DOHH2 (cell line): ENCODE measurements around the gene SAT2.

Source experiments
- H3F3A ChIP-seq: fragments of 200-600 bp; sonication (generic), shearing (Covaris generic); 2 replicates; pipeline ENCODE4 v1.6.0; 2016; ENCODE audit warnings: antibody characterized with exemption, mild to moderate bottlenecking; ENCODE audit not compliant: control insufficient read depth, insufficient read depth
- H3K27ac ChIP-seq: fragments of 200-600 bp; sonication (generic); 2 replicates; pipeline ENCODE4 v1.5.1; 2014; ENCODE audit warnings: low read depth, mild to moderate bottlenecking, low read length, moderate library complexity
- H3K27me3 ChIP-seq: fragments of 200-600 bp; sonication (generic); 2 replicates; pipeline ENCODE4 v1.6.1; 2014; ENCODE audit warnings: mild to moderate bottlenecking, low read length, mixed read lengths; ENCODE audit not compliant: control insufficient read depth
- H3K36me3 ChIP-seq: fragments of 200-600 bp; sonication (generic); 2 replicates; pipeline ENCODE4 v1.6.1; 2014; ENCODE audit warnings: mild to moderate bottlenecking, low read length, moderate library complexity, mixed read lengths; ENCODE audit not compliant: control insufficient read depth
- H3K4me1 ChIP-seq: fragments of 200-600 bp; sonication (generic); 2 replicates; pipeline ENCODE4 v1.6.1; 2014; ENCODE audit warnings: mild to moderate bottlenecking, low read length, mixed read lengths; ENCODE audit not compliant: control insufficient read depth
- H3K4me2 ChIP-seq: fragments of 200-600 bp; sonication (generic); 2 replicates; pipeline ENCODE4 v1.6.0; 2014; ENCODE audit warnings: mild to moderate bottlenecking, low read length, moderate library complexity
- H3K4me3 ChIP-seq: fragments of 200-600 bp; sonication (generic); 2 replicates; pipeline ENCODE4 v1.5.1; 2014; ENCODE audit warnings: mild to moderate bottlenecking, low read length, mixed read lengths
- H3K79me2 ChIP-seq: fragments of 200-600 bp; sonication (generic); 2 replicates; pipeline ENCODE4 v1.6.1; 2014; ENCODE audit warnings: mild to moderate bottlenecking, low read length, mixed read lengths; ENCODE audit not compliant: control insufficient read depth
- H3K9me2 ChIP-seq: fragments of 200-600 bp; sonication (generic); replicated peaks from 2 replicates; pipeline ENCODE4 v1.6.1; 2014; ENCODE audit warnings: mild to moderate bottlenecking, low read length, mixed read lengths; ENCODE audit not compliant: control insufficient read depth
- H3K9me3 ChIP-seq: fragments of 200-600 bp; sonication (generic); 2 replicates; pipeline ENCODE4 v1.6.1; 2014; ENCODE audit warnings: antibody characterized with exemption, low read length, mixed read lengths; ENCODE audit not compliant: control insufficient read depth, insufficient read depth
- H4K20me1 ChIP-seq: fragments of 200-600 bp; sonication (generic); 2 replicates; pipeline ENCODE4 v1.6.0; 2014; ENCODE audit warnings: low read depth, mild to moderate bottlenecking, antibody characterized with exemption, low read length, moderate library complexity; ENCODE audit not compliant: control insufficient read depth, insufficient read depth
- CTCF ChIP-seq: fragments of 200-600 bp; sonication (generic); IDR thresholded peaks from one replicate; pipeline ENCODE4 v1.5.1; 2014; ENCODE audit warnings: antibody characterized with exemption, mild to moderate bottlenecking, low read depth, low read length; ENCODE audit not compliant: poor library complexity, severe bottlenecking
- EZH2phosphoT487 ChIP-seq: fragments of 200-600 bp; sonication (generic); IDR thresholded peaks from 2 replicates; pipeline ENCODE4 v1.6.1; 2017; ENCODE audit warnings: borderline replicate concordance, mild to moderate bottlenecking, antibody characterized with exemption, low read length, moderate library complexity, mixed read lengths

SAT2 gene

GRCh38 chr17:7618608-7619007 lies 9.0 kb downstream of the SAT2 start:
- Histone ChIP-seq H3K4me3 (no peak overlapping the region), H3K4me1 (peaks cover 6% of the 10 kb centered on the region), H3K79me2 (peaks cover 8% of the 10 kb centered on the region), H3K27ac (no peak overlapping the region), H3K9me2 (no peaks in the 10 kb centered on the region), H3F3A (no peaks in the 10 kb centered on the region), H4K20me1 (no peaks in the 10 kb centered on the region), H3K4me2 (no peak overlapping the region), H3K9me3 (no peaks in the 10 kb centered on the region), H3K36me3 (peaks cover 6% of the 10 kb centered on the region), H3K27me3 (peaks cover 6% of the 10 kb centered on the region)
- no peak for TF ChIP-seq CTCF
- TF ChIP-seq EZH2phosphoT487, result no peak

- H3K27me3 ChIP-seq, result peaks cover 6% of the 10 kb centered on the region
- peaks cover 6% of the 10 kb centered on the region; the same call in 1 of the 2 replicates for H4K20me1 ChIP-seq
- H3K9me2 ChIP-seq, result no peaks in the 10 kb centered on the region
- peaks cover 41% of the 10 kb centered on the region for H3K79me2 ChIP-seq
- TF ChIP-seq EZH2phosphoT487, result no peak
- TF ChIP-seq CTCF, result no peak
- H3K9me3 ChIP-seq, result no peaks in the 10 kb centered on the region
- peak overlapping the region; percentile 27 for H3K27ac ChIP-seq
- H3K36me3 ChIP-seq, result peaks cover 30% of the 10 kb centered on the region
- H3K4me1 ChIP-seq, result peaks cover 25% of the 10 kb centered on the region
- peak overlapping the region; percentile 63 for H3K4me2 ChIP-seq
- H3K4me3 ChIP-seq, result peak overlapping the region; percentile 70
- no peaks in the 10 kb centered on the region for H3F3A ChIP-seq
These were observed 12.3 kb downstream of the SAT2 start for GRCh38 chr17:7615265-7615747.

DNA sequence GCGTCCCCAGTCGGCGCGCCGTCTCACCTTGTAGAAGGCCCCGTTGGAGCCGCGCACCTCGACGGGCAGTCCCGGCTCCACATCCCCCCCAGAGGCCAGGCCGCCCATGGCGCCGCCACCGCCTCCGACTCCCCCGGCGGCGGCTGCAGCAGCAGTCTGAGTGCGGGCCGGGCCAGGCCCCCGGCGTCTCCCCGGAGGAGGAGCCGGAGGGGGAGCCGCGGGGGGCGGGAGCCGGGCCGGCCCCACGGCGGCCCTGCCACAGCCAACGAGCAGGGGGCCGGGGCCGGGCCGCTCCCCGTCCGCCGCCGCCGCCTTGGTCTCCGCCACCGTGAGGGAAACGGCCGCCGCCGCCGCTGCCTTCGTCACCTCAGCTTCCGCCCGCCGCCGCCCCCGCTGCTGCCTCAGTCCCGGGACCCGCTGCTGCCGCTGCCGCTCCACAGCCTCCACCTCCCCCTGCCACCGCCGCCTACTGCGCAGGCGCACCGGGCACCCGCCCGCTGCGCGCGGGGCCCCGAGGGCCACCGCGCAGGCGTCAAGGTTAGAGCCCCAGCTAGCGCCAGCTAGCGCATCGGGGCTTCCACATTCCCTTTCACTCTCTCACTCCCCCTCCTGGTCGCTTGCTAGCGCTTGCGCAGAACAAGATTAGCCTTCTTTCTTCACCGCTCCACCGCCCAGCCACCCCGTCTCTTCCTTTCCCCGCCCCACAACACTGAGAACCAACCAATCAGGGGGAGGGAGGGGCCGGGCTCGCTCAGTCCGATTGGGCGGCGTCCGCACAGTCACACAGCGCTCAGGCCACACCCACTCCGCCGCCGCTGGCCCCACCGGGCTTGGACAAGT lies 13.0 kb downstream of the SAT2 start, which contains the start of gene FXR2:
Gene FXR2, minus strand, starts transcription at position 473 of the 840 bp plus-strand sequence. Its CDS starts 365 bp downstream, at position 108.
- peaks cover 45% of the 10 kb centered on the region for H3K79me2 ChIP-seq
- H3K9me2 ChIP-seq, result no peaks in the 10 kb centered on the region
- peak within 1 kb of the TSS; percentile 91 for H3K4me2 ChIP-seq
- H3K27me3 ChIP-seq, result peaks cover 6% of the 10 kb centered on the region
- peaks cover 25% of the 10 kb centered on the region for H3K4me1 ChIP-seq
- H3K36me3 ChIP-seq, result peaks cover 34% of the 10 kb centered on the region
- H3K27ac ChIP-seq, result peak within 1 kb of the TSS; percentile 53
- H3K4me3 ChIP-seq, result peak within 1 kb of the TSS; percentile 96
- no peaks in the 10 kb centered on the region for H3K9me3 ChIP-seq
- no peaks in the 10 kb centered on the region for H3F3A ChIP-seq
- peaks cover 6% of the 10 kb centered on the region; the same call in 1 of the 2 replicates for H4K20me1 ChIP-seq
- no peak for TF ChIP-seq EZH2phosphoT487
- peak; percentile 63 for TF ChIP-seq CTCF
